Chondrocyte (in vitro differentiated cells): Measurements from ENCODE around the gene OR4D11. TPM values are rescaled to one million over a fixed set of nuclear protein-coding genes. Genes with fewer than 3 reads are reported as not detected.

Source experiments
- DNase-seq: peaks from one replicate; pipeline ENCODE4 v3.0.0; 2021; ENCODE audit warnings: mixed read lengths, low spot score
- H3K27ac Mint-ChIP-seq: one replicate; pipeline ENCODE4 v1.8.0; 2021; ENCODE audit warnings: mild to moderate bottlenecking, moderate library complexity, mixed read lengths; ENCODE audit not compliant: unreplicated experiment
- H3K27me3 Mint-ChIP-seq: 2 replicates; pipeline ENCODE4 v1.8.0; 2021; ENCODE audit warnings: low read depth, mixed read lengths
- H3K36me3 Mint-ChIP-seq: 2 replicates; pipeline ENCODE4 v1.8.0; 2021; ENCODE audit warnings: low read depth, mixed read lengths
- H3K4me1 Mint-ChIP-seq: 2 replicates; pipeline ENCODE4 v1.8.0; 2021; ENCODE audit warnings: low read depth, mild to moderate bottlenecking, mixed read lengths
- H3K4me3 Mint-ChIP-seq: one replicate; pipeline ENCODE4 v1.8.0; 2021; ENCODE audit warnings: mild to moderate bottlenecking, moderate library complexity, mixed read lengths; ENCODE audit not compliant: unreplicated experiment
- H3K9me3 Mint-ChIP-seq: 2 replicates; pipeline ENCODE4 v1.8.0; 2021; ENCODE audit warnings: low read depth, mixed read lengths
- CTCF ChIP-seq: fragments of 200-600 bp; sonication (generic); IDR thresholded peaks from 2 replicates; pipeline ENCODE4 v1.5.0; 2021; ENCODE audit warnings: antibody characterized with exemption, mild to moderate bottlenecking, moderate library complexity
- total RNA-seq: library from RNA; stranded (reverse); gene quantifications from 3 replicates; pipeline ENCODE4 v1.2.1, GENCODE V29; 2021

The OR4D11 gene
- total RNA-seq, 1 donor from 2014 or later, result not detected

GRCh38 chr11:59553323-59553722 is 49.9 kb downstream of the OR4D11 start:
- Mint-ChIP-seq H3K27ac (no peak overlapping the region), H3K27me3 (no peaks in the 10 kb centered on the region)

More at GRCh38 chr11:59553323-59553722, 49.9 kb downstream of the OR4D11 start:
- H3K9me3 Mint-ChIP-seq, result no peaks in the 10 kb centered on the region
- no peaks in the 10 kb centered on the region for H3K36me3 Mint-ChIP-seq
- H3K4me3 Mint-ChIP-seq, result no peak overlapping the region
- peaks cover 40% of the 10 kb centered on the region for H3K4me1 Mint-ChIP-seq
- DNase-seq, result no peak
- TF ChIP-seq CTCF, result no peak

Other genes with a start within 250 kb of the OR4D11 start
- not detected in 3 replicates for gene OR5AN1, start 144.7 kb upstream of the OR4D11 start, total RNA-seq
- gene OR5A2, start 77.2 kb upstream of the OR4D11 start, total RNA-seq, result not detected in 3 replicates
- gene OR5A1, start 67.1 kb upstream of the OR4D11 start, total RNA-seq, result not detected in 3 replicates
- gene OR4D6, start 46.6 kb upstream of the OR4D11 start, total RNA-seq, result not detected in 3 replicates
- gene OR4D10, start 30.3 kb upstream of the OR4D11 start, total RNA-seq, result not detected in 3 replicates
- not detected in 3 replicates for gene OR4D9, start 8.0 kb downstream of the OR4D11 start, total RNA-seq
- gene OSBP, start 112.2 kb downstream of the OR4D11 start, total RNA-seq, result 47.3 to 48.4 TPM (median 47.6 TPM) in 3 replicates
- gene PATL1, start 165.5 kb downstream of the OR4D11 start, total RNA-seq, result 24.5 to 30.4 TPM (median 28.8 TPM) in 3 replicates
- not detected in 3 replicates for gene OR10V1, start 210.3 kb downstream of the OR4D11 start, total RNA-seq